CD4-positive, alpha-beta T cell treated with Interleukin-15 for 4 hours (primary cell): ENCODE results near the gene EFCAB6.
"Not testable (repeated sequence)": the region's sequence is repeated elsewhere in the genome, so short reads cannot be mapped to it uniquely, and the experiment has no call there.

Source experiments
- DNase-seq: peaks from one replicate; pipeline ENCODE4 v3.0.0-alpha.2; 2020; ENCODE audit warnings: low spot score

EFCAB6 gene

DNA sequence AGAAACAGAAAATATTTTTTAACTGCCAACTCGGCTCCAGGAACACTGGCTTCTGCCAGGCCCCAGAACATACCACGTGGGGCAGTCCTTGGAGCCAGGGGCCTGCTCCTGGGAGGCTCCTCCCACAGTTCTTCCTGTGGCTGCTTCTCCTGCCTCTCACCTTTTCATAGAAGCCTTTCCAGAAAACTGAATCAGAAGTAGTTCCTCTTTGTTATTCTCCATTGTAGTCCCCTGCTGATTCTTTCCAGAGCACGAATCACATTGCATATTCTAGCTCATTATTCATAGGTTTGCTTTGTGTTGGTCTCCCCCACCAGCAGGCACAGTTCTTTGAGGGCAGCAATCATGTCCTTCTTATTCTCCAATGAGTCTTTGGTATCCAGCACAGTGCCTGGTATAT lies 106.0 kb downstream of the EFCAB6 start:
- DNase-seq: no peak

DNA sequence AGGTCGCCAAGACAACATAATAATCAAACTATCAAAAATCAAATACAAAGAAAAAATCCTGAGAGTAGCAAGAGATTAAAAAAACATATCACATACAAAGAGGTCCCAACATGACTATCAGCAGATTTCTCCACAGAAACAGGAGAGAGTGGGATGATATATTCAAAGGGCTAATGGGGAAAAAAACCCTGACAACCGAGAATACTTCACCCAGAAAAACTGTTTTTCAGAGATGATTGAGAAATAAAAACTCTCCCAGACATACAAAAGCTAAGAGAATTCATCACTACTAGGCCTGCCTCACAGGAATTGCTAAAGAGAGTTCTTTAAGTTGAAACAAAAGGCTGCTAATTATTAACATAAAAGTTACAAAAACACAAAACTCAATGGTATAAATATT lies 108.1 kb downstream of the EFCAB6 start:
- no peak for DNase-seq

DNA sequence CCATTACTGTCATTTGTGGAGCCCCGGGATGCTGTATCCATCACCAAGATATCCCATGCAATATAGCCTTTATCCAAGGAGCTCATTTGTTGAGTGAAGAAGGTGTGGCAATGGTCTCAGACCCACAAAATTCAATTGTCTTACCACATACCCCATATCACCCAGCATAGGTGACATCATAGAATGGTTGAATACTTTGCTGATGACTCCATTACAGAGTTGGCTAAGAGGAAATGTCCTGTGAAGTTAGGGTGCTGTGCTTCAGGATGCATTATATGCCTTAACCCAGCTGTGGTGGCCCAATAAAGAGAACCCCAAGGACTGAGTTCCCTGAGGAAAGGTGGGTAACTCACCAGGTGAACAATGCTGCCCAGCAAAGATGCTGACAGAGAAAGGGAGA lies 113.7 kb downstream of the EFCAB6 start:
- no peak for DNase-seq

GRCh38 chr22:43697894-43698293 lies 114.2 kb downstream of the EFCAB6 start:
- no peak for DNase-seq

DNA sequence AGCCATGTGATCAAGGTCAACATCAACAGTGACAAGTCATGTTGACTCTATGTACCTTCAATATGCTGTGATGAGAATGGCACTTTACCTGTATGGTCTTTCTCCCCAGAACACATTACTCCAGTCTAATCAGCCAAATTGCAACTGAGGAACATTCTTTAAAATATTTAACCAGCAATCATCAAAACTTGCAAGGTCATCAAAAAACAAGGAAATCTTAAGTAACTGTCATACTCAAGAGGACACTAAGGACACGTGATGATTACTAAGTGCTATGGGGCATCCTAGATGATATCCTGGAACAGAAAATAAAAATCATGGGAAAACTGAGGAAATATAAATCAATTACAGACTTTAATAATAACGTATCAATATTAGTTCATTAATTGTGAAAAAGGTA lies 118.9 kb downstream of the EFCAB6 start:
- DNase-seq: no peak

DNA sequence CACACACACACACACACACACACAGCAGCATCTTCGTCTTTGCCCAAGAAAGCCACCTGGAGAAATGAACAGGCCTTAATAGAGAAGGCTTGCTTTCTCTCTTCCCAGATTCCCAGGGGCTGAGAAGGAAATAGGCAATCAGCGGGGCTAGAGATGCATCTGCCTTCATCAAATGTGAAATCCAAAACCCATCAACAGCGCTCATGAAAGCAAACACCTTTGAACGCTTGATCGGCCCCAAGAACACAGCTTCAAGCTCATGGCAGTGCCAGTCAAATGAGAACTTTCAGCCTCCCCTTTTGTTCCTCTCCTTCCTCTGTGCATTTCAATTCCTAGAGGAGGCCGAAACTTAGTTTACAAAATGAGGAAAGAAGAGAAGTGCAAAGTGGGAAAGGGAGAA lies 122.7 kb downstream of the EFCAB6 start:
- DNase-seq: no peak

DNA sequence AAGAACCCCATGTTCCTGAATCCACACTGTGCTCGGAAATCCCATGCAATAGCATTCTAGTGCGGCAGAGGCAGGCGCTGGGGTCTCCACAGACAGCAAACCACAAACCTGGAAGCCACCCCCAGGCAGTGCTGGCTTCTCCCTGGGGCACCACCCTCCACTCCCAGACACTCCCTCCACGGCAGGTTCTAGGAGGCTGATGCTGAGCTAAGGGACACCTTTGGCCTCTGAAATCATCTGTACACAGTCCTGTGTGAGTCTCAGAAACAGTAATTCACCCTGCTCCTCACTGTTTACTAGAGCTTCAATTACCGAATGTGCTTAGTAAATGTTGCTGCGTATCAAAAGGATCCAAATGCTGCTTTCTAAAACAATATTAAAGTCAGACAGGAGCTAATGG lies 129.3 kb downstream of the EFCAB6 start:
- DNase-seq: no peak

- DNase-seq: no peak
These were observed 130.3 kb downstream of the EFCAB6 start for GRCh38 chr22:43681731-43682360.

- DNase-seq: no peak
These were observed 141.6 kb downstream of the EFCAB6 start for GRCh38 chr22:43670513-43670912.

DNA sequence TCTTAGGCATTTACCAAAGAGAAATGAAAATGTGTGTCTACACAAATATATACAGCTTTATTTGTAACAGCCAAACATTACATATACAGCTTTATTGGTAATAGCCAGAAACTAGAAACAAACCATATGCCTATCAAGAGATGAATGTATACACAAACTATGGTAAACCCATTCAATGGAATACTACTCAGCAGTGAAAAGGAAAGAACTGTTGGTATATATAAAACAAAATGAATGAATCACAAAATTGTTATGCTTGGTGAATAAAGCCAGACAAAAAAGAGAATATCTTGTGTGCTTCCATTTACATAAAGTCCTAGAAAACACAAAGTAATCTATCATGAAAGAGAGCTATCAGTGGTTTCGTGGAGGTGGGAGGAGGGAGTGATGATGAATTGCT lies 142.9 kb downstream of the EFCAB6 start:
- DNase-seq: no peak

DNA sequence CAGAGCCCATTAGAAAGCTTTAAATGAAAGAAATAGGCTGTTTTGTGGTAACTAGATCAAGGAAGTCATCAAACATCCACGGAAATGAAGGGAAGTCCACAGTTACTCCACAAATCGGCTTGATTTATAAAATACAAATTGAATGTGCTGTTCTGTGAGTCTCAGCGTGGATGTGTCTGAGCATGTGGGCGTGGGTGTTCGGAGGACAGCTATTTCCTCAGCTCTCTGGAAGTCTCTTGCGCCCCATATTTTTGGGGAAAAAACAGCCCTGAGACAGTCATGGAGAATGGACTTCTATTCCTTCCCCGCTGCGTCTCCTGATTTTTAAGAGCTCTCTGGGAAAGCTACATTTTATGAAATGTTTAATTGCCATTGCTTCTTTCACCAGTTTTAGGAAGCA lies 144.4 kb downstream of the EFCAB6 start:
- no peak for DNase-seq

DNA sequence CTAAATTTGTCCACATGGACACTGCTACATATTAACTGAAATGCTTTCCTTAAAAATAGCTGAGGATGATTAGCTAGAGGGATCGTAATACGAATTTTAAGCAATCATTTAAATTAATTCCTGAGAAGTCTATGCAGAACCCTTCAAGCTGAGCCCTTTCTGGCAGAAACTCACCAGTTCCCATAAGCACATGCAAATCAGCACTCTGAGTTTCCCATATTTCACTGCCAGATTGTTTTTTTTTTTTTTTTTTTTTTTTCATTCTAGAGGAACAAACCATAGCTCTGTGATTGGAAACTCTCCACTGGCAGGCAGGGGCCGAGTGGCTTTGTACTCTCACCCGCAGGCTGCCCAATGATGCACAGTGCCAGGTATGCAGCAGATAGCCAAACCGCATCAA lies 145.6 kb downstream of the EFCAB6 start:
- DNase-seq: no peak

DNA sequence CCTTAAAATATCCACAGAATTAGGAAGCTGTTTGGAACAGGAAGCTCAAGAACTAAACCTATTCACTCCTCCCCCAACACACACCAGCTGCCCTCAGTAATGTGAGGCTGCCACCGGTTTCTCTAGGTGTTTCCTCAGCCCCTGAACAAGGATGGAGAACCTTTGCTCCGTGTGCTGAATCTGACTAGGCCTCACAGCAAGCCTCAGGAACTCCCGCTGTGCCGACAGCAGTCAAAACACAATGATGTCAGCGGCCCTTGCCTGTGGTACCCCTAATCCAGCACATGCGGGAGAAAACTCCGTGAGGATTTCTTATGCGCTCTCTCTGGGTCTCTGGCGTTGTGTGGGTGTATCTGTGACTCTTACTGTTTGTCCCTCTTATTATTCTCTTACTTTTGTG lies 153.3 kb downstream of the EFCAB6 start:
- no peak for DNase-seq

- not testable (repeated sequence) for DNase-seq
These were observed 155.5 kb downstream of the EFCAB6 start for GRCh38 chr22:43656581-43656980.

- no peak for DNase-seq
These were observed 157.8 kb downstream of the EFCAB6 start for GRCh38 chr22:43654271-43654670.

GRCh38 chr22:43652845-43653244 lies 159.3 kb downstream of the EFCAB6 start:
- no peak for DNase-seq

DNA sequence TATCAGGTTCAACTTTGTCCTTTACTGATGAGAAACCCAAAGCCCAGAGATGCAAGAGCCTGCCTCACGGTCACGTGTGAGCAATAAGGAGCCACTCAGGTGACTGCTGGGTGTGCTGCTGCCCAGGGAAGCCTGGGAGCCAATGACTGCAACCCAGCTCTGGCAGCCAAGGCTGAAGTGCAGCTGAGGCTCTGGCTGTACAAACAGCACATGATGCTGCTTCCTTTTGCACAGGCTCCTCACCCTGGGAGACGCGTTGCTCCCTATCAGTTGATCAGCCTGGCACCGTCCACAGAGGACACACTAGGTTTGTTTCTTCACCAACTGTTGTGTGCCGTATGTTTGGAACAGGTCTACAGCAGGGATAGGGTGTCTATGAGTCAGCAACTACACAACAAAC lies 168.7 kb downstream of the EFCAB6 start:
- no peak for DNase-seq

DNA sequence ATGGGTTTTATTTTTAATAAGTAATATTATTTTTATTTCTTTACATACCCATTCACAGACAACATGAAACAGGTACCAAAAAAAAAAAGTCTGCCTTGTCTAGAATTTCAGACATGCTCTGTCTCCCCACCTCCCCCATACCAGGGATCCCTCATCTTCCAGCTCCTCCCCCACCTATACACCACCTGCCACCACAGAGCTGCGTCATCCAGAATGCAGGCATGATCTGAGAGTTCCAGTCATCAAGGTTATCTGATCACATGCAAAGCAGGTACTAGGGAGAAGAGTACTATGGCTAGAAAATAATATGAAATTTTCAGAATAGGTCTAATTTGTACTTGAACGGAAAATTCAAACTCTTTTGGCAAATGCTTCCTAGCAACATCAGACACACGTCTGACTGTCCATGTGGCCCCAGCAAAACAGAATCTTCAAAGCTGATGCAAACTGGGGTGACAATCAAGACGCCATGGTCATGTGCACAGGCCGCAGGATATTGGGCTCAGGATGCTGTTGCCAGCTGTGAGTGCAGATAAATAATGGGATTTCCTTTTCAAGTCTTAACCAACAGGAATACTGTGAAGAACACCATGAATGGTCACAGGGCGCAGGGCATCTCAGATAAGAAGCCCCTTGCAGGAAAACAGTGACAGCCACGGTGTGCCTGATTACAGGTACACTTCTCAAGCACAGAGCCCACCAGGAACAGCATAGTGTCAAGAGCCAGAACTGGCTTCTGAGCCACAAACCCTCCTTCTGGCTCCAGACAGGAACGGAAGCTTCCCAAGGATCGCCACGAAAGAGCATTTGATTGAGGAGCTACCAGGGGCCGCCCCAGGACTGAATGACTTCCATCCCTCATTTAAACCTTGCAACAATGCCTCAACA lies 169.5 kb downstream of the EFCAB6 start:
- DNase-seq: no peak

GRCh38 chr22:43639228-43639948 lies 172.7 kb downstream of the EFCAB6 start:
- no peak for DNase-seq

- DNase-seq: no peak
These were observed 174.5 kb downstream of the EFCAB6 start for GRCh38 chr22:43637275-43638260.

DNA sequence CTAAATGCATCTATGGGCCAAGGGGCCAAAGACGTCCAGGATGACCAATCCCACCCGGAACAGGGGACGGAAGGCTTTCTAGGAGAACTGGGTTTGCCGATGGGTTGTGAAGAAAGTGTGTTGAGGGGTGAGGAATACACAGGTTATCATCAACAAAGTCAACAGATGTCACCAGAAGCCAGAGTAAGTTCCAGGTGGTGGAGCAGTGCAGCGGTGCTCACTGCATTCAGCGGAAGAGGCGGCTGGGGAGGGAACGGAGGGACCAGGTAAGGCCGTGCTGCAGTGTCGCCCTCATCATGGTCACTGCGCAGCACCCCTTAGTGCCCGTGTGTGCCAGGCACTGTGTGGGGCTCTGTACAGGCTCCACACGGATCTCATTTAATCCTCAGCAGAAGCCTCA lies 176.0 kb downstream of the EFCAB6 start:
- DNase-seq: no peak

GRCh38 chr22:43635101-43635500 lies 177.0 kb downstream of the EFCAB6 start:
- DNase-seq: no peak
